Measurements from ENCODE around the gene CRKL.

CRKL gene

GRCh38 chr22:20952544-20953341, 35.5 kb downstream of the CRKL start:
- DNase-seq = no peak

- no peak for DNase-seq
These were observed 36.1 kb downstream of the CRKL start for GRCh38 chr22:20953342-20953608.

- no peak for DNase-seq
These were observed 36.7 kb downstream of the CRKL start for GRCh38 chr22:20953668-20954500.

- DNase-seq = no peak
These were observed 38.3 kb downstream of the CRKL start for GRCh38 chr22:20955548-20955947.

- no peak for DNase-seq
These were observed 39.3 kb downstream of the CRKL start for GRCh38 chr22:20956258-20957101.

GRCh38 chr22:20957102-20957682, 40.0 kb downstream of the CRKL start:
- no peak for DNase-seq

- peak in 1 of 2 donors; percentile 11 for DNase-seq
These were observed 40.6 kb downstream of the CRKL start for GRCh38 chr22:20957683-20958431.

- DNase-seq = no peak
These were observed 42.6 kb downstream of the CRKL start for GRCh38 chr22:20959578-20960461.

GRCh38 chr22:20960609-20961008, 43.4 kb downstream of the CRKL start:
- no peak for DNase-seq

GRCh38 chr22:20962491-20962945, 45.3 kb downstream of the CRKL start:
- no peak for DNase-seq

- no peak for DNase-seq
These were observed 46.2 kb downstream of the CRKL start for GRCh38 chr22:20963201-20964052.

- no peak for DNase-seq
These were observed 47.0 kb downstream of the CRKL start for GRCh38 chr22:20964090-20964798.

- no peak for DNase-seq
These were observed 47.5 kb downstream of the CRKL start for GRCh38 chr22:20964799-20965103.

- DNase-seq = no peak
These were observed 48.1 kb downstream of the CRKL start for GRCh38 chr22:20965104-20965887.

- DNase-seq = no peak
These were observed 49.0 kb downstream of the CRKL start for GRCh38 chr22:20965888-20966855.

GRCh38 chr22:20966883-20967696, 49.9 kb downstream of the CRKL start, which contains the start of gene AIFM3:
Gene AIFM3 (plus strand): TSS chr22:20967255. CDS start chr22:20967945, 690 bp downstream.
- DNase-seq = no peak

Measured in CD4-positive, alpha-beta T cell treated with Interleukin-1 beta for 1 hour (primary cell).